HEK293 (cell line): ENCODE measurements around the gene GNLY.

Source experiments
- CTCF ChIA-PET: fragments of 350-600 bp; formaldehyde crosslinking; extraction: SDS; loops from one replicate; lab custom pipeline; 2021; ENCODE audit warnings: antibody characterized with exemption; lab: Yijun Ruan, JAX
- POLR2A ChIA-PET: fragments of 300-600 bp; formaldehyde crosslinking; extraction: SDS; loops from one replicate; lab custom pipeline; 2020; ENCODE audit warnings: antibody characterized with exemption, inconsistent platforms; lab: Yijun Ruan, JAX
- H3K27ac ChIP-seq: fragments of 200-500 bp; sonication (Bioruptor generic); 2 replicates; pipeline ENCODE4 v1.5.1; 2014; ENCODE audit warnings: low read depth, low read length, control low read depth, inconsistent platforms; ENCODE audit errors: extremely low read depth
- H3K36me3 ChIP-seq, 2 experiments: fragments of 200-500 bp in 1 of 2; sonication (Bioruptor generic) in 1 of 2; 1 replicate in 1 of 2; 2 replicates in 1 of 2; pipeline ENCODE4 v1.5.1; 2014 to 2017; ENCODE audit warnings: inconsistent platforms in 2 of 2, low read length in 2 of 2; ENCODE audit not compliant: control insufficient read depth in 2 of 2, insufficient read depth in 1 of 2
- H3K4me1 ChIP-seq: fragments of 200-500 bp; sonication (Bioruptor generic); 2 replicates; pipeline ENCODE4 v1.5.1; 2014; ENCODE audit warnings: mild to moderate bottlenecking, low read length, inconsistent platforms; ENCODE audit not compliant: control insufficient read depth, insufficient read depth
- H3K4me3 ChIP-seq: 2 replicates; pipeline ENCODE4 v1.5.1; 2011; ENCODE audit warnings: low read depth, mild to moderate bottlenecking, control low read depth, low read length, moderate library complexity
- H3K9me3 ChIP-seq: fragments of 200-500 bp; sonication (Bioruptor generic); 2 replicates; pipeline ENCODE4 v1.5.1; 2014; ENCODE audit warnings: low read depth, low read length, inconsistent platforms; ENCODE audit not compliant: control insufficient read depth, insufficient read depth
- BCL11A ChIP-seq: fragments of 450-650 bp; formaldehyde crosslinking; IDR thresholded peaks from 2 replicates; pipeline ENCODE4 v1.5.1; 2016; ENCODE audit warnings: low read depth, missing biosample characterization, missing genetic modification characterization
- EGR2 ChIP-seq: fragments of 450-650 bp; formaldehyde crosslinking; IDR thresholded peaks from 2 replicates; pipeline ENCODE4 v1.5.1; 2016; ENCODE audit warnings: low read depth, missing biosample characterization, missing genetic modification characterization
- HOXA7 ChIP-seq: sonication (generic); formaldehyde crosslinking; IDR thresholded peaks from 2 replicates; pipeline ENCODE4 v1.8.1; 2022; ENCODE audit warnings: missing genetic modification reagents, borderline replicate concordance
- KLF17 ChIP-seq: fragments of 450-650 bp; formaldehyde crosslinking; IDR thresholded peaks from 2 replicates; pipeline ENCODE4 v1.5.1; 2016; ENCODE audit warnings: missing biosample characterization, missing genetic modification characterization
- SP7 ChIP-seq: fragments of 450-650 bp; formaldehyde crosslinking; IDR thresholded peaks from 2 replicates; pipeline ENCODE4 v1.5.1; 2016; ENCODE audit warnings: missing biosample characterization, missing genetic modification characterization
- ZNF169 ChIP-seq: fragments of 450-650 bp; formaldehyde crosslinking; IDR thresholded peaks from 2 replicates; pipeline ENCODE4 v1.5.1; 2016; ENCODE audit warnings: missing biosample characterization, missing genetic modification characterization
- ZNF423 ChIP-seq: fragments of 450-650 bp; formaldehyde crosslinking; IDR thresholded peaks from 2 replicates; pipeline ENCODE4 v1.5.1; 2016; ENCODE audit warnings: missing biosample characterization, missing genetic modification characterization
- ZNF544 ChIP-seq: fragments of 450-650 bp; formaldehyde crosslinking; IDR thresholded peaks from 2 replicates; pipeline ENCODE4 v1.5.0; 2017; ENCODE audit warnings: missing biosample characterization, missing genetic modification characterization
- ZNF626 ChIP-seq: fragments of 450-650 bp; sonication (Bioruptor Pico); formaldehyde crosslinking; IDR thresholded peaks from 2 replicates; pipeline ENCODE4 v1.5.1; 2018; ENCODE audit warnings: missing biosample characterization, missing genetic modification characterization, inconsistent platforms
- ZNF660 ChIP-seq: fragments of 450-650 bp; IDR thresholded peaks from 2 replicates; pipeline ENCODE4 v1.5.1; 2018; ENCODE audit warnings: missing biosample characterization, mild to moderate bottlenecking, missing genetic modification characterization
- ZNF670 ChIP-seq: fragments of 450-650 bp; formaldehyde crosslinking; IDR thresholded peaks from 2 replicates; pipeline ENCODE4 v1.5.1; 2016; ENCODE audit warnings: missing biosample characterization, missing genetic modification characterization, low read depth
- ZNF843 ChIP-seq: fragments of 450-650 bp; formaldehyde crosslinking; IDR thresholded peaks from 2 replicates; pipeline ENCODE4 v1.5.1; 2016; ENCODE audit warnings: missing biosample characterization, missing genetic modification characterization
- ZSCAN5A ChIP-seq: fragments of 450-650 bp; formaldehyde crosslinking; IDR thresholded peaks from 2 replicates; pipeline ENCODE4 v1.5.1; 2016; ENCODE audit warnings: missing biosample characterization, missing genetic modification characterization

GNLY gene

GRCh38 chr2:85722519-85722918, 28.4 kb downstream of the GNLY start (continued):
- TF ChIP-seq ZNF423 (tag by site-specific recombination) = no peak
- TF ChIP-seq ZNF660 (tag by site-specific recombination) = no peak
- TF ChIP-seq BCL11A = no peak

GRCh38 chr2:85723707-85724360, 29.7 kb downstream of the GNLY start:
- Histone ChIP-seq H3K9me3 (no peaks in the 10 kb centered on the region), H3K36me3 (no peaks in the 10 kb centered on the region), H3K27ac (no peak overlapping the region), H3K4me1 (no peaks in the 10 kb centered on the region), H3K4me3 (no peak overlapping the region)
- POLR2A ChIA-PET = no interaction called here
- CTCF ChIA-PET = interaction anchor here (0.5 to 2.7 kb wide), 9 partner anchors 11 to 167 kb away, joined by 3 to 16 read pairs (median 4); no protein-coding TSS in a partner anchor
- TF ChIP-seq HOXA7 (CRISPR knock-in tag) = no peak

GRCh38 chr2:85724731-85725181, 30.6 kb downstream of the GNLY start:
- ChIA-PET POLR2A (no interaction called here), CTCF (interaction anchor here (0.6 to 3.2 kb wide), 9 partner anchors 20 to 103 kb away, joined by 3 to 21 read pairs (median 4); no protein-coding TSS in a partner anchor)
- H3K9me3 ChIP-seq = no peaks in the 10 kb centered on the region
- TF ChIP-seq ZNF670 (tag by site-specific recombination) = no peak
- TF ChIP-seq BCL11A = no peak
- TF ChIP-seq KLF17 = no peak
- TF ChIP-seq ZNF626 (tag by site-specific recombination) = no peak
- TF ChIP-seq ZNF660 (tag by site-specific recombination) = no peak
- H3K27ac ChIP-seq = no peak overlapping the region
- no peaks in the 10 kb centered on the region; the same call in 1 of the 2 replicates for H3K4me1 ChIP-seq
- H3K4me3 ChIP-seq = no peak overlapping the region
- no peaks in the 10 kb centered on the region for H3K36me3 ChIP-seq

GRCh38 chr2:85725451-85725850, 31.3 kb downstream of the GNLY start:
- Histone ChIP-seq H3K27ac (no peak overlapping the region), H3K9me3 (no peaks in the 10 kb centered on the region), H3K4me1 (no peaks in the 10 kb centered on the region; the same call in 1 of the 2 replicates), H3K4me3 (no peak overlapping the region), H3K36me3 (no peaks in the 10 kb centered on the region)
- no peak for TF ChIP-seq ZNF169 (tag by site-specific recombination)
- TF ChIP-seq ZNF843 (tag by site-specific recombination) = no peak
- no peak for TF ChIP-seq SP7 (tag by site-specific recombination)
- no peak for TF ChIP-seq ZSCAN5A (tag by site-specific recombination)
- no peak for TF ChIP-seq EGR2 (tag by site-specific recombination)
- POLR2A ChIA-PET = no interaction called here
- CTCF ChIA-PET = interaction anchor here (0.6 to 3.2 kb wide), 12 partner anchors 19 to 362 kb away, joined by 3 to 21 read pairs (median 4); no protein-coding TSS in a partner anchor

GRCh38 chr2:85727798-85728197, 33.6 kb downstream of the GNLY start:
- ChIA-PET CTCF (interaction anchor here (0.9 to 3.2 kb wide), 3 partner anchors 12 to 86 kb away, joined by 3 to 21 read pairs (median 4); no protein-coding TSS in a partner anchor), POLR2A (no interaction called here)
- Histone ChIP-seq H3K4me3 (no peak overlapping the region), H3K4me1 (peaks cover 2% of the 10 kb centered on the region), H3K9me3 (no peaks in the 10 kb centered on the region), H3K36me3 (no peaks in the 10 kb centered on the region), H3K27ac (no peak overlapping the region)
- TF ChIP-seq ZNF544 (tag by site-specific recombination) = no peak
- TF ChIP-seq ZSCAN5A (tag by site-specific recombination) = no peak
